IPS DF 6.9 (cell line): ENCODE measurements around the gene MCFD2.

Experiments used
- DNase-seq: peaks from one replicate; pipeline ENCODE4 v3.0.0-alpha.2; 2013; ENCODE audit warnings: low read depth, low spot score
- H3K27ac ChIP-seq: one replicate; pipeline ENCODE4 v1.5.1; 2013; ENCODE audit warnings: low read length, control low read depth
- H3K27me3 ChIP-seq: 2 replicates; pipeline ENCODE4 v1.6.1; 2013; ENCODE audit warnings: mild to moderate bottlenecking, low read length; ENCODE audit not compliant: control insufficient read depth, insufficient read depth
- H3K36me3 ChIP-seq: 2 replicates; pipeline ENCODE4 v1.6.1; 2013; ENCODE audit warnings: low read length; ENCODE audit not compliant: control insufficient read depth, insufficient read depth
- H3K4me1 ChIP-seq: 2 replicates; pipeline ENCODE4 v1.6.1; 2013; ENCODE audit warnings: low read length; ENCODE audit not compliant: control insufficient read depth, insufficient read depth
- H3K4me3 ChIP-seq: 2 replicates; pipeline ENCODE4 v1.5.1; 2013; ENCODE audit warnings: mild to moderate bottlenecking, low read length
- H3K9me3 ChIP-seq: 2 replicates; pipeline ENCODE4 v1.6.1; 2013; ENCODE audit warnings: low read length, inconsistent platforms; ENCODE audit not compliant: control insufficient read depth, insufficient read depth
- WGBS: extraction: QIAGEN DNeasy Blood & Tissue Kit; methylation state at CpG from one replicate; pipeline ENCODE4 v1.1.7; 2013; ENCODE audit warnings: mixed read lengths, missing lambda C conversion rate; ENCODE audit not compliant: insufficient read length, insufficient coverage; 5-methylcytosine and 5-hydroxymethylcytosine counted together

The MCFD2 gene

DNA sequence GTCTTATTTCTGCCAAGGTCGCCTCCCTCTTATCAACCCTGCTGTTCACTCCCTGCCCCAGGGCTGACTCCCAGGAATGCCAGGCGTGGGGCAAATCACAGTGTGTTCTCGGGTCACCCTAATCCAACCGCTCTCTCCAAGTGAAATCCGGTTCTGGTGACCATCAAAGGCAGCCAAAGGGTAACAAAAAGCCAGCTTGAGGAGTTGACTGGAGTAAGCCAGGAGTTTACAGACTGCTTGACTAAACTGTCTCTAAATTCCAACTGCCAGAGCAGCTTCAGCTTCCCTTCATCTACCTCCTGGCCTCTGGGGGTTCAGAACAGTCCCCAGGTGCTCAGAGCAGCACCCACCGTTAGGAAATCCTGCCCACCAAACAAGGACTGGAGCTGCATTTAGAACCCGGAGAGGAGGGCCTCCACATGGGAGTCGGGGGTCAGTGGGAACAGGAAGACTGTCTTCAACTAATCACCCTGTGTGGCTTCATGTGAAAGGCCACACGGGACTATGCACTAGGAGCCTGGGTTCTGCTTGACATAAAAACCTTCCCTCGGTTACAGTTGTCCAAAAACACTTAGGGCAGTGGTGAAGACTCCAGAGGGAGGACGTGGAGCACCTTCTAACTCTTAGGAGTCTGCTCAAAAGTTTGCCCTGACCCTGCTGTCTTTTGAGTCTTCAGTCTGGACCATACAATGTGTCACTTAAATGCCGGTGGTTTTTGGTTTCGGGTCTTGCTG lies 24.2 kb upstream of the MCFD2 start:
- no peaks in the 10 kb centered on the region for H3K27me3 ChIP-seq
- no CpG with 5 or more reads among the region's 13 CpGs for WGBS
- no peak for DNase-seq
- H3K4me1 ChIP-seq, result no peaks in the 10 kb centered on the region
- no peak overlapping the region for H3K4me3 ChIP-seq
- H3K36me3 ChIP-seq, result no peaks in the 10 kb centered on the region
- no peak overlapping the region for H3K27ac ChIP-seq
- no peaks in the 10 kb centered on the region for H3K9me3 ChIP-seq

DNA sequence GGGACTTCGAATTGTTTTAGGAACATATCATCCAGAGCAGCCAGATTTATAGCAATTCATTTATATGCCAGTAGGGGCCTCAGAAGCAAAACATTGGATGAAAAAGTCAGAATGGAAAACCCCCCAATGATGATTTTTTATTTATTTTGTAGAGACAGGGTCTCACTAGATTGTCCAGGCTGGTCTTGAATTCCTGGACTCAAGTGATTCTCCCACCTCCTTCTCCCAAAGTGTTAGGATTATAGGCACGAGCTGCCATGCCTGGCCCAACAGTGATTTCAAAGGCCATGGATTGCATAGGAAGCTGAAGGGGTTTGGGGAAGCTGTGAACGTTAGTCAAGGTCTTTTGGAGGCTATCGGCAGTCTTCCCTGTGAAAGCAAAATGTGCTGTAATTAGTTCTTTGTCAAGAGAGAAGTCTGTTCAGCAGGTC lies 21.9 kb upstream of the MCFD2 start:
- WGBS, result no CpG with 5 or more reads among the region's 4 CpGs
- Histone ChIP-seq H3K4me3 (no peak overlapping the region), H3K27me3 (no peaks in the 10 kb centered on the region), H3K36me3 (no peaks in the 10 kb centered on the region), H3K9me3 (no peaks in the 10 kb centered on the region), H3K27ac (no peak overlapping the region), H3K4me1 (no peaks in the 10 kb centered on the region)
- no peak for DNase-seq

DNA sequence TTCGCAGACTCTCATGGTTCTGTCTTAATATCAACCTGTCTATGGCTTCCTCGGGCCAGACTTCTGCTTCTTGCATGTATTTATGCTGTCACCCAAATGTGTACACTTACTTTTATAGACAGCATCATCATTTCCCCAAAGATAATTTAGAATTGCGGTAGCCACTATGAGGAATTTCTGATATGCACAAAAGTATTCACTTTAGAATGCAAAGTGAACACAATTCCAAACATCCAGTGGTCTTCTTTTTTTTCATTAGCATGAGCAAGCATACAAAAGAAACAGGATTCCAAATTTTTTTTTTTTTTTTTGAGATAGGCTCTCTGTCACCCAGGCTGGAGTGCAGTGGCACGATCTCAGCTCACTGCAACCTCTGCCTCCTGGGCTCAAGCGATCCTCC lies 21.0 kb upstream of the MCFD2 start:
- Histone ChIP-seq H3K9me3 (no peaks in the 10 kb centered on the region), H3K4me3 (no peak overlapping the region)
- WGBS, result no CpG with 5 or more reads among the region's 5 CpGs

DNA sequence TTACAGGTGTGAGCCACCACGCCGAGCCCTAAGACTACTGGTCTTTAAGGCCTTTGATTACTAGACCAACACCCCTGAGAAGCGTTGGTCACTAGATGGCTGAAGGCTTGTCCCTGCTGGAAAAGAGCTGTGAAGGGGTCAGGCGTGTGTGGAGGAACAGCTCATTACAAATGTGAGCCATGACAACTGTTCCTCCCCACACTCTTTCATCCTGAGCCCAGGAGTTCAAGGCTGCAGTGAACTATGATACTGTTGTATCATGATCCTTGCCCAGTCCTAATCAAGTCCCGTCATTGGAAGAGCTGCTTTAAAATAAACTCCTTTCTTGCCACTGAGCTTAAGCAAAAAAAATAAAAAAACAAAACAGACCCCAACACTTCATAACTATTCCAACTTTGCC lies 19.5 kb upstream of the MCFD2 start:
- no peak for DNase-seq
- no peaks in the 10 kb centered on the region for H3K4me1 ChIP-seq
- no CpG with 5 or more reads among the region's 5 CpGs for WGBS
- H3K9me3 ChIP-seq, result no peaks in the 10 kb centered on the region
- no peak overlapping the region for H3K27ac ChIP-seq
- no peaks in the 10 kb centered on the region for H3K27me3 ChIP-seq
- no peaks in the 10 kb centered on the region for H3K36me3 ChIP-seq
- H3K4me3 ChIP-seq, result no peak overlapping the region

More for the DNA sequence above, 21.0 kb upstream of the MCFD2 start:
- Histone ChIP-seq H3K36me3 (no peaks in the 10 kb centered on the region), H3K4me1 (no peaks in the 10 kb centered on the region), H3K27ac (no peak overlapping the region), H3K27me3 (no peaks in the 10 kb centered on the region)
- no peak for DNase-seq

DNA sequence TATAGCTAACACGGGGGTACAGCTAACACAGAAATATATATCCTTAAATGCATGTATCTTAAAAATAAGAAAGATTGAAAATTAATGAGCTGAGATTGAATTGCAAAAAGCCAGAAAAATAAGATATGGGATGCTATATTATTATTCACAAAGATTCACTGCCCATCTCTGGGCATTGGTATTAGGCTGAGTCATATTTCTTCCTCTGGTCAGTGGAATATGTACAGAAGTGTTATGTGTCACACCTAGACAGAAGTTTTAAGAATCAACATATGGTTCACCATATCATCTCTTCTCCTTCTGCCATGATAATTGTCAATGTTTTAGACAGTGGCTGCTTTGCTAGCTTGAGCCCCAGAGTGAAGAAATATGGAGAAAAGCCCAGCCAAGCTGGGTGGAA lies 14.0 kb upstream of the MCFD2 start:
- no peaks in the 10 kb centered on the region for H3K27me3 ChIP-seq
- H3K36me3 ChIP-seq, result no peaks in the 10 kb centered on the region
- no peak overlapping the region for H3K4me3 ChIP-seq
- H3K4me1 ChIP-seq, result peaks cover 2% of the 10 kb centered on the region; the same call in 1 of the 2 replicates
- H3K9me3 ChIP-seq, result no peaks in the 10 kb centered on the region
- no peak overlapping the region for H3K27ac ChIP-seq
- WGBS, result no CpG with 5 or more reads among the region's 1 CpG
- no peak for DNase-seq

GRCh38 chr2:46926863-46927262 lies 11.3 kb upstream of the MCFD2 start:
- H3K36me3 ChIP-seq, result no peaks in the 10 kb centered on the region
- H3K4me1 ChIP-seq, result peaks cover 2% of the 10 kb centered on the region; the same call in 1 of the 2 replicates
- no peak overlapping the region for H3K4me3 ChIP-seq
- WGBS, result no CpG with 5 or more reads among the region's 2 CpGs
- no peak overlapping the region for H3K27ac ChIP-seq
- no peaks in the 10 kb centered on the region for H3K27me3 ChIP-seq
- no peak for DNase-seq
- H3K9me3 ChIP-seq, result no peaks in the 10 kb centered on the region

GRCh38 chr2:46925474-46926351 lies 10.1 kb upstream of the MCFD2 start:
- Histone ChIP-seq H3K4me1 (peaks cover 2% of the 10 kb centered on the region; the same call in 1 of the 2 replicates), H3K4me3 (no peak overlapping the region), H3K9me3 (no peaks in the 10 kb centered on the region), H3K27ac (no peak overlapping the region), H3K36me3 (no peaks in the 10 kb centered on the region), H3K27me3 (no peaks in the 10 kb centered on the region)
- no CpG with 5 or more reads among the region's 6 CpGs for WGBS
- no peak for DNase-seq

- peaks cover 2% of the 10 kb centered on the region; the same call in 1 of the 2 replicates for H3K4me1 ChIP-seq
- H3K4me3 ChIP-seq, result no peak overlapping the region
- no CpG with 5 or more reads among the region's 5 CpGs for WGBS
- no peak for DNase-seq
- no peaks in the 10 kb centered on the region for H3K27me3 ChIP-seq
- no peaks in the 10 kb centered on the region for H3K9me3 ChIP-seq
- no peaks in the 10 kb centered on the region for H3K36me3 ChIP-seq
- no peak overlapping the region for H3K27ac ChIP-seq
Measured at GRCh38 chr2:46924608-46925007, 9.0 kb upstream of the MCFD2 start.

DNA sequence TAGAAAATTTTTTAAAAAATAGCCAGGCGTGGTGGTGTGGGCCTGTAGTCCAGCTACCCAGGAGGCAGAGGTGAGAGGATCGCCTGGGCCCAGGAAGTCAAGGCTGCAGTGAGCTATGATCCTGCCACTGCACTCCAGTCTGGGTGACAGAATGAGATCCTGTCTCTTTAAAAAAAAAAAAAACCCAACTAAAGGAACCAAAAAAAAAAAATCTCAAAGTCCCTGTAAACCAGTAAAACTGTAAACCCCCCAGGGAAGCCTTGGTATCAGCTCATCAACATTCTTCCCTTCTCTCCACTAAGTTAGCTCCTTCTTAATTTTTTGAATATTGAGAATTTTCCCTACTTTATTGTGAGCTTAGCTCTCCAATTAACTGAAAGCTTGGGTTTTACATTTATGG lies 8.4 kb upstream of the MCFD2 start:
- no peak overlapping the region for H3K27ac ChIP-seq
- H3K4me1 ChIP-seq, result peaks cover 2% of the 10 kb centered on the region; the same call in 1 of the 2 replicates
- no peaks in the 10 kb centered on the region for H3K9me3 ChIP-seq
- H3K27me3 ChIP-seq, result no peaks in the 10 kb centered on the region
- H3K36me3 ChIP-seq, result no peaks in the 10 kb centered on the region
- no peak for DNase-seq
- WGBS, result no CpG with 5 or more reads among the region's 2 CpGs
- no peak overlapping the region for H3K4me3 ChIP-seq

DNA sequence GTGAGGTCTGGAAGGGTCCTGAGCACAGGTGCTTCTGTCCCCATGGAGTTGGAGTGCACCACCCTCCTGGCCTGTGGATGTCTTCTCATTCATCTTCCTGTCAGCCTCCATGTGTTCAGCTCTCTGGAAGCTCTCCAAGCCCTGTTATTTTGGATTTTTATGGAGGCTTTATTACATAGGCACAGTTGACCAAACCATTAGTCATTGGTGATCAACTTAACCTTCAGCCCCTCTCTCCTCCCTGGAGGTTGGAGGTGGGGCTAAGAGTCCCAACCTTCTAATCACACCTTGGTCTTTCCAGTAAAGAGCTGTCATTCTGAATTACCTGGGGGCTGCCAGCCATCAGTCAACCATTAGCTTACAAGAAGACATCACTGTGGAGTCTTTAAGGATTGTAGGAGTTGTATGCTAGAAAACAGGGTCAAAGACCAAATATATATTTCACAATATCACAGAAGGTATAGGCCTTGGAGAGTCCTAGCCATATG lies 7.5 kb upstream of the MCFD2 start:
- Histone ChIP-seq H3K9me3 (no peaks in the 10 kb centered on the region), H3K4me1 (peaks cover 2% of the 10 kb centered on the region; the same call in 1 of the 2 replicates), H3K27ac (no peak overlapping the region), H3K4me3 (no peak overlapping the region), H3K27me3 (no peaks in the 10 kb centered on the region), H3K36me3 (no peaks in the 10 kb centered on the region)
- no peak for DNase-seq
